Right atrium auricular region (tissue), 2 donors: Measurements from ENCODE around the gene SHROOM2. TPM values are rescaled to one million over a fixed set of nuclear protein-coding genes. Genes with fewer than 3 reads are reported as not detected.
"Not testable (repeated sequence)": the region's sequence is repeated elsewhere in the genome, so short reads cannot be mapped to it uniquely, and the experiment has no call there.

Experiments used
- DNase-seq: peaks from one replicate; pipeline ENCODE4 v3.0.0-alpha.2; 2019; ENCODE audit warnings: low spot score
- H3K27ac ChIP-seq, 2 donors: fragments of 200-600 bp; sonication (generic); 1 replicate in 1 of 2; 2 replicates in 1 of 2; pipeline ENCODE4 v1.5.1; 2016 to 2019
- H3K27me3 ChIP-seq, 2 donors: fragments of 200-600 bp; sonication (generic); one replicate each; pipeline versions ENCODE4 v1.5.1 to v1.6.0; 2017 to 2019
- H3K36me3 ChIP-seq: fragments of 200-600 bp; sonication (generic); one replicate; pipeline ENCODE4 v1.5.1; 2016
- H3K4me1 ChIP-seq, 2 donors: fragments of 200-600 bp; sonication (generic); one replicate each; pipeline versions ENCODE4 v1.5.1 to v1.6.0; 2017 to 2019
- H3K4me3 ChIP-seq, 2 donors: fragments of 200-600 bp; sonication (generic); 1 replicate in 1 of 2; 2 replicates in 1 of 2; pipeline ENCODE4 v1.5.1; 2017 to 2019; ENCODE audit warnings: mild to moderate bottlenecking in 1 of 2, moderate library complexity in 1 of 2
- H3K9me3 ChIP-seq, 2 donors: fragments of 200-600 bp; sonication (generic); one replicate each; pipeline ENCODE4 v1.5.1; 2019
- CTCF ChIP-seq, 2 donors: fragments of 200-600 bp; sonication (generic); IDR thresholded peaks; one replicate each; pipeline ENCODE4 v1.5.1; 2019; ENCODE audit warnings: antibody characterized with exemption in 2 of 2
- total RNA-seq, 2 donors: library from RNA; depleted of rRNA; stranded (reverse); fragments of >200 nt; gene quantifications; one replicate each; pipeline ENCODE4 v1.1.0, GENCODE V29; 2016

Gene SHROOM2
- total RNA-seq, 2 donors from 2014 or later = 2.7 to 6.4 TPM

GRCh38 chrX:9855561-9856283 lies 69.5 kb downstream of the SHROOM2 start:
- no peaks in the 10 kb centered on the region for H3K9me3 ChIP-seq
- H3K27ac ChIP-seq = no peak overlapping the region
- no peak for DNase-seq
- no peak overlapping the region for H3K4me3 ChIP-seq
- no peaks in the 10 kb centered on the region for H3K4me1 ChIP-seq
- no peaks in the 10 kb centered on the region for H3K27me3 ChIP-seq
- no peaks in the 10 kb centered on the region for H3K36me3 ChIP-seq
- TF ChIP-seq CTCF (IDR thresholded peaks at IDR 0.05) = no peak

GRCh38 chrX:9856588-9856987 lies 70.4 kb downstream of the SHROOM2 start:
- no peaks in the 10 kb centered on the region for H3K4me1 ChIP-seq
- H3K27me3 ChIP-seq = no peaks in the 10 kb centered on the region
- TF ChIP-seq CTCF (IDR thresholded peaks at IDR 0.05) = no peak
- no peak overlapping the region for H3K27ac ChIP-seq
- no peaks in the 10 kb centered on the region for H3K36me3 ChIP-seq
- H3K9me3 ChIP-seq = no peaks in the 10 kb centered on the region
- H3K4me3 ChIP-seq = no peak overlapping the region
- DNase-seq = no peak

GRCh38 chrX:9857575-9858474 lies 71.6 kb downstream of the SHROOM2 start:
- Histone ChIP-seq H3K36me3 (no peaks in the 10 kb centered on the region), H3K4me3 (no peak overlapping the region), H3K27ac (no peak overlapping the region), H3K9me3 (no peaks in the 10 kb centered on the region), H3K27me3 (no peaks in the 10 kb centered on the region), H3K4me1 (no peaks in the 10 kb centered on the region)
- TF ChIP-seq CTCF (IDR thresholded peaks at IDR 0.05) = no peak
- no peak for DNase-seq

- not testable (repeated sequence) for H3K36me3 ChIP-seq, H3K27me3 ChIP-seq, DNase-seq, H3K4me3 ChIP-seq, H3K4me1 ChIP-seq, H3K27ac ChIP-seq, H3K9me3 ChIP-seq
These were observed 72.5 kb downstream of the SHROOM2 start for GRCh38 chrX:9858684-9859083.

- Histone ChIP-seq H3K4me3 (no peak overlapping the region), H3K27ac (no peak overlapping the region), H3K9me3 (no peaks in the 10 kb centered on the region), H3K27me3 (no peaks in the 10 kb centered on the region), H3K36me3 (no peaks in the 10 kb centered on the region), H3K4me1 (no peaks in the 10 kb centered on the region)
- no peak for DNase-seq
- no peak for TF ChIP-seq CTCF (IDR thresholded peaks at IDR 0.05)
These were observed 73.7 kb downstream of the SHROOM2 start for GRCh38 chrX:9859711-9860555.
